Keratinocyte (primary cell): ENCODE data around the gene C16orf96.

Experiments
- CTCF ChIP-seq, 3 experiments: IDR thresholded peaks in 1 of 3; conservative IDR thresholded peaks in 1 of 3; optimal IDR thresholded peaks in 1 of 3; 2 replicates in 2 of 3; 3 replicates in 1 of 3; pipeline versions ENCODE3 to v1.5.1; 2011; ENCODE audit warnings: low read length in 3 of 3, mild to moderate bottlenecking in 3 of 3, moderate library complexity in 2 of 3, control low read depth in 1 of 3, inconsistent platforms in 1 of 3; ENCODE audit not compliant: insufficient read depth in 2 of 3; ENCODE audit errors: extremely low read depth in 1 of 3
- EZH2 ChIP-seq: IDR thresholded peaks from one replicate; pipeline ENCODE4 v1.6.1; 2012; ENCODE audit warnings: inconsistent platforms, mild to moderate bottlenecking, low read length, moderate library complexity

- TF ChIP-seq CTCF (optimal IDR thresholded peaks at IDR 0.05 in 1 of 3, IDR thresholded peaks at IDR 0.05 in 1 of 3, conservative IDR thresholded peaks at IDR 0.05 in 1 of 3; ENCODE audit: extremely low read depth in 1 of 3, insufficient read depth in 2 of 3, low read length in 3 of 3) (no peak), EZH2 (no peak)
Observed at GRCh38 chr16:4633910-4634635, 77.9 kb downstream of the C16orf96 start.
